ENCODE data around the gene TSPAN32.

TSPAN32 gene

DNA sequence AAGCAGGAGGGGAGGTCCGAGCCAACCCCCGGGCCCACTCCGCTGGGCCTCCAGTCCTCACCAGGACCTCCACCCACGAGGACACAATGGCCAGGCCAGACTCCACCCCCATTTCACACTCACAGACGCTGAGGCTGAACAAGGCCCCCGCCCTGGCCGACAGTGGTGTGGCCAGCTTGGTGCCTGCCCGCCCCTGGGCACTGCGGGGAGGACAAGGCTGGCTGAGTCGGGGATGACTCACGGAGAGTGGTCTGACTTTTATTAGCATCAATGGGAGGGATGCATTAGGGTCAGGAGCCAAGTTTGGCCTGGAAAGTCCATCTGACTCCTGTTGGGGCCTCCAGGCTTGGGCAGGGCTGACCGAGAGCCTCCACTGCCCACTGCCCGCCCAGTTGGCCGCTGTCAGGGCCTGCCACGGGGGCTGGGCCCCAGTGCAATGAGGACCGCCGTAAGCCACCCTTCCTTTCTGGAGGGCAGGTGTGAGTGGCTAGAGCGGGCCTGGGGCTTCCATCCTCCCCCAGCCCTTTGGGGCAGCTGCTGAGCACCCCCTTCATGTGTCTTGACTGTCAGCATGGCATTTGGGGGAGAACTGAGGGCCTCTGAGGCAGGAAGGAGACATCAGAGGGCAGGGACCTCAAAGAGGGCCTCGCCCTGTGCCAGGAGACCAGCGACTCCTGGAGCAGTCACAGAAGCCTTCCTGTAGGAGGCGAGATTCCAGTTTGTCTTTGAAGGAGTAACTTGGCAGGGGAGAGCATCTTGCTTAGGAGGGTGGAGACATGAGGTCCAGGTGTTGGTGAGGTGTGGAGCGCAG is 10.6 kb downstream of the TSPAN32 start:
- no peak for TF ChIP-seq ZNF704 (tag by site-specific recombination; IDR thresholded peaks at IDR 0.05)
- ChIA-PET CTCF (interaction anchor here (0.7 to 6.8 kb wide), 3 partner anchors 9 to 437 kb away, joined by 3 to 47 read pairs (median 7); no protein-coding TSS in a partner anchor), POLR2A (interaction anchor here (1.4 to 1.6 kb wide), 2 partner anchors 66 to 88 kb away, joined by 3 to 6 read pairs; partner anchors contain the start of gene TSSC4)
- H3K9me3 ChIP-seq (ENCODE audit: control insufficient read depth, insufficient read depth, low read depth, low read length): no peaks in the 10 kb centered on the region
- no peak overlapping the region for H3K4me3 ChIP-seq (ENCODE audit: low read depth, low read length)
- H3K4me1 ChIP-seq (ENCODE audit: control insufficient read depth, insufficient read depth, low read length): peaks cover 2% of the 10 kb centered on the region; the same call in 1 of the 2 replicates
- no peaks in the 10 kb centered on the region for H3K36me3 ChIP-seq (ENCODE audit: control insufficient read depth in 2 of 2, insufficient read depth in 1 of 2, low read length in 2 of 2)
- H3K27ac ChIP-seq (ENCODE audit: extremely low read depth, low read depth, low read length): no peak overlapping the region

GRCh38 chr11:2313051-2313951 is 11.5 kb downstream of the TSPAN32 start:
- no peaks in the 10 kb centered on the region for H3K9me3 ChIP-seq (ENCODE audit: control insufficient read depth, insufficient read depth, low read depth, low read length)
- H3K36me3 ChIP-seq (ENCODE audit: control insufficient read depth in 2 of 2, insufficient read depth in 1 of 2, low read length in 2 of 2): no peaks in the 10 kb centered on the region
- ChIA-PET CTCF (interaction anchor here (0.7 to 6.8 kb wide), 4 partner anchors 8 to 436 kb away, joined by 3 to 47 read pairs (median 6); no protein-coding TSS in a partner anchor), POLR2A (no interaction called here)
- H3K4me3 ChIP-seq (ENCODE audit: low read depth, low read length): no peak overlapping the region
- H3K27ac ChIP-seq (ENCODE audit: extremely low read depth, low read depth, low read length): no peak overlapping the region
- H3K4me1 ChIP-seq (ENCODE audit: control insufficient read depth, insufficient read depth, low read length): peaks cover 2% of the 10 kb centered on the region; the same call in 1 of the 2 replicates
- no peak for TF ChIP-seq ZNF146 (tag by site-specific recombination; IDR thresholded peaks at IDR 0.05)
- no peak for TF ChIP-seq ZNF211 (tag by site-specific recombination; IDR thresholded peaks at IDR 0.05; ENCODE audit: low read depth)
- no peak for TF ChIP-seq ZNF629 (tag by site-specific recombination; IDR thresholded peaks at IDR 0.05)
- no peak for TF ChIP-seq INSM2 (tag by site-specific recombination; IDR thresholded peaks at IDR 0.05)
- TF ChIP-seq, protein P1, sequence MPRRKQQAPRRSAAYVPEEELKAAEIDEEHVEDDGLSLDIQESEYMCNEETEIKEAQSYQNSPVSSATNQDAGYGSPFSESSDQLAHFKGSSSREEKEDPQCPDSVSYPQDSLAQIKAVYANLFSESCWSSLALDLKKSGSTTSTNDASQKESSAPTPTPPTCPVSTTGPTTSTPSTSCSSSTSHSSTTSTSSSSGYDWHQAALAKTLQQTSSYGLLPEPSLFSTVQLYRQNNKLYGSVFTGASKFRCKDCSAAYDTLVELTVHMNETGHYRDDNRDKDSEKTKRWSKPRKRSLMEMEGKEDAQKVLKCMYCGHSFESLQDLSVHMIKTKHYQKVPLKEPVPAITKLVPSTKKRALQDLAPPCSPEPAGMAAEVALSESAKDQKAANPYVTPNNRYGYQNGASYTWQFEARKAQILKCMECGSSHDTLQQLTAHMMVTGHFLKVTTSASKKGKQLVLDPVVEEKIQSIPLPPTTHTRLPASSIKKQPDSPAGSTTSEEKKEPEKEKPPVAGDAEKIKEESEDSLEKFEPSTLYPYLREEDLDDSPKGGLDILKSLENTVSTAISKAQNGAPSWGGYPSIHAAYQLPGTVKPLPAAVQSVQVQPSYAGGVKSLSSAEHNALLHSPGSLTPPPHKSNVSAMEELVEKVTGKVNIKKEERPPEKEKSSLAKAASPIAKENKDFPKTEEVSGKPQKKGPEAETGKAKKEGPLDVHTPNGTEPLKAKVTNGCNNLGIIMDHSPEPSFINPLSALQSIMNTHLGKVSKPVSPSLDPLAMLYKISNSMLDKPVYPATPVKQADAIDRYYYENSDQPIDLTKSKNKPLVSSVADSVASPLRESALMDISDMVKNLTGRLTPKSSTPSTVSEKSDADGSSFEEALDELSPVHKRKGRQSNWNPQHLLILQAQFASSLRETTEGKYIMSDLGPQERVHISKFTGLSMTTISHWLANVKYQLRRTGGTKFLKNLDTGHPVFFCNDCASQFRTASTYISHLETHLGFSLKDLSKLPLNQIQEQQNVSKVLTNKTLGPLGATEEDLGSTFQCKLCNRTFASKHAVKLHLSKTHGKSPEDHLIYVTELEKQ (tag by site-specific recombination; IDR thresholded peaks at IDR 0.05; ENCODE audit: borderline replicate concordance): no peak
- TF ChIP-seq ZNF37A (tag by site-specific recombination; IDR thresholded peaks at IDR 0.05): no peak
- TF ChIP-seq KLF7 (tag by site-specific recombination; IDR thresholded peaks at IDR 0.05; ENCODE audit: borderline replicate concordance): no peak
- TF ChIP-seq ZNF501 (tag by site-specific recombination; IDR thresholded peaks at IDR 0.05): no peak
- no peak for TF ChIP-seq SCRT1 (tag by site-specific recombination; IDR thresholded peaks at IDR 0.05; ENCODE audit: borderline replicate concordance)
- TF ChIP-seq KLF17 (tag by site-specific recombination; IDR thresholded peaks at IDR 0.05): no peak
- TF ChIP-seq ZBTB48 (tag by site-specific recombination; IDR thresholded peaks at IDR 0.05): no peak
- no peak for TF ChIP-seq ZNF341 (tag by site-specific recombination; IDR thresholded peaks at IDR 0.05; ENCODE audit: low read depth)
- TF ChIP-seq ZBTB1 (tag by site-specific recombination; IDR thresholded peaks at IDR 0.05): no peak
- no peak for TF ChIP-seq ZNF843 (tag by site-specific recombination; IDR thresholded peaks at IDR 0.05)
- TF ChIP-seq, protein P2, sequence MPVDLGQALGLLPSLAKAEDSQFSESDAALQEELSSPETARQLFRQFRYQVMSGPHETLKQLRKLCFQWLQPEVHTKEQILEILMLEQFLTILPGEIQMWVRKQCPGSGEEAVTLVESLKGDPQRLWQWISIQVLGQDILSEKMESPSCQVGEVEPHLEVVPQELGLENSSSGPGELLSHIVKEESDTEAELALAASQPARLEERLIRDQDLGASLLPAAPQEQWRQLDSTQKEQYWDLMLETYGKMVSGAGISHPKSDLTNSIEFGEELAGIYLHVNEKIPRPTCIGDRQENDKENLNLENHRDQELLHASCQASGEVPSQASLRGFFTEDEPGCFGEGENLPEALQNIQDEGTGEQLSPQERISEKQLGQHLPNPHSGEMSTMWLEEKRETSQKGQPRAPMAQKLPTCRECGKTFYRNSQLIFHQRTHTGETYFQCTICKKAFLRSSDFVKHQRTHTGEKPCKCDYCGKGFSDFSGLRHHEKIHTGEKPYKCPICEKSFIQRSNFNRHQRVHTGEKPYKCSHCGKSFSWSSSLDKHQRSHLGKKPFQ (tag by site-specific recombination; IDR thresholded peaks at IDR 0.05): no peak
- TF ChIP-seq ZEB2 (tag by site-specific recombination; IDR thresholded peaks at IDR 0.05): no peak
- no peak for TF ChIP-seq ZNF433 (tag by site-specific recombination; IDR thresholded peaks at IDR 0.05; ENCODE audit: low read depth)
- TF ChIP-seq, protein P3, sequence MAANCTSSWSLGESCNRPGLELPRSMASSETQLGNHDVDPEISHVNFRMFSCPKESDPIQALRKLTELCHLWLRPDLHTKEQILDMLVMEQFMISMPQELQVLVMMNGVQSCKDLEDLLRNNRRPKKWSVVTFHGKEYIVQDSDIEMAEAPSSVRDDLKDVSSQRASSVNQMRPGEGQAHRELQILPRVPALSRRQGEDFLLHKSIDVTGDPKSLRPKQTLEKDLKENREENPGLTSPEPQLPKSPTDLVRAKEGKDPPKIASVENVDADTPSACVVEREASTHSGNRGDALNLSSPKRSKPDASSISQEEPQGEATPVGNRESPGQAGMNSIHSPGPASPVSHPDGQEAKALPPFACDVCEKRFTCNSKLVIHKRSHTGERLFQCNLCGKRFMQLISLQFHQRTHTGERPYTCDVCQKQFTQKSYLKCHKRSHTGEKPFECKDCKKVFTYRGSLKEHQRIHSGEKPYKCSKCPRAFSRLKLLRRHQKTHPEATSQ (tag by site-specific recombination; IDR thresholded peaks at IDR 0.05): no peak
- TF ChIP-seq ZNF473 (tag by site-specific recombination; IDR thresholded peaks at IDR 0.05): no peak
- TF ChIP-seq ZNF292 (tag by site-specific recombination; IDR thresholded peaks at IDR 0.05; ENCODE audit: borderline replicate concordance, low read depth): no peak
